Measurements from ENCODE around the gene FUT7.
A peak's percentile ranks its signal among the peaks of the same experiment; 100 is the strongest.

The FUT7 gene

GRCh38 chr9:137077010-137077747 is 45.3 kb upstream of the FUT7 start, which contains the start of gene UAP1L1:
Gene UAP1L1, plus strand, starts transcription at chr9:137077517. Its CDS starts 16 bp downstream, at chr9:137077533.
- peak within 1 kb of the TSS; percentile 72 for H3K4me3 ChIP-seq
- no peak for DNase-seq (ENCODE audit: low spot score)
- H3K27ac ChIP-seq, result peak within 1 kb of the TSS in 1 of 2 donors; percentile 68
- TF ChIP-seq CTCF (IDR thresholded peaks at IDR 0.05), result no peak

DNA sequence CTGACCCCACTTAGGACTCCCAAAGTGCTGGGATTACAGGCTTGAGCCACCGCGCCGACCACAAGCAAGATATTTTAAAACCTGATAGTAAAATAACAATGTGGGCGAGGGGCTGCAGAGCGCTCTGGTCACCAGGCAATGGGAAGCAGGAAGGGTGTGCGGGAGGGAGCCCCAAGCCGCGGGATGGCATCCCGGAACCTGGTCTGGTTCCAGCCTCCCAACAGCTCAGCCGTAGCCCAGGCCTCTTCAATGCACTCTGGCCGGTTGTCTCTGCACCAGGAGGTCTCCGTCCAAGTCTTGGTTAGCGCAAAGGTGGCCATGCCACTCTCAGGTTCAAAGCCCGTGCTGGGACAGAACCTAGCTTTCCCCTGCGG is 44.7 kb upstream of the FUT7 start:
- H3K27ac ChIP-seq, result peak overlapping the region in 1 of 2 donors; percentile 68
- no peak for TF ChIP-seq CTCF (IDR thresholded peaks at IDR 0.05)
- DNase-seq (ENCODE audit: low spot score), result no peak
- H3K4me3 ChIP-seq, result peak overlapping the region; percentile 72

DNA sequence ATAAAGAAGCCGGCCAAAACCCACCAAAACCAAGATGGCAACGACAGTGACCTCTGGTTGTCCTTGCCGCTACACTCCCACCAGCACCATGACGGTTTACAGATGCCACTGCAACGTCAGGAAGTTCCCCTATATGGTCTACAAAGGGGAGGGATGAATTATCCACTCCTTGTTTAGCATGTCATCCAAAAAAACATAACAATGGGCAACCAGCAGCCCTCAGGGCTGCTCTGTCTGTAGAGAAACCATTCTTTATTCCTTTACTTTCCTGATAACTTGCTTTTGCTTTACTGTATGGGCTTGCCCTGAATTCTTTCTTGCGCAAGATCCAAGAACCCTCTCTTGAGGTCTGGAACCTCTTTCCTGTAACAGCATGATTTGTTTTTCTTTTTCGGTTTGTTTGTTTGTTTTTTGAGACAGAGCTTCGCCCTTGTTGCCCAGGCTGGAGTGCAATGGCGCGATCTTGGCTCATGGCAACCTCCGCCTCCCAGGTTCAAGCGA is 43.4 kb upstream of the FUT7 start:
- no peak for DNase-seq (ENCODE audit: low spot score)
- no peak overlapping the region for H3K4me3 ChIP-seq
- TF ChIP-seq CTCF (IDR thresholded peaks at IDR 0.05), result no peak
- no peak overlapping the region for H3K27ac ChIP-seq

- Histone ChIP-seq H3K4me3 (no peak overlapping the region), H3K27ac (no peak overlapping the region)
- TF ChIP-seq CTCF (IDR thresholded peaks at IDR 0.05), result no peak
- DNase-seq (ENCODE audit: low spot score), result no peak
These were observed 42.9 kb upstream of the FUT7 start for GRCh38 chr9:137074657-137075274.

DNA sequence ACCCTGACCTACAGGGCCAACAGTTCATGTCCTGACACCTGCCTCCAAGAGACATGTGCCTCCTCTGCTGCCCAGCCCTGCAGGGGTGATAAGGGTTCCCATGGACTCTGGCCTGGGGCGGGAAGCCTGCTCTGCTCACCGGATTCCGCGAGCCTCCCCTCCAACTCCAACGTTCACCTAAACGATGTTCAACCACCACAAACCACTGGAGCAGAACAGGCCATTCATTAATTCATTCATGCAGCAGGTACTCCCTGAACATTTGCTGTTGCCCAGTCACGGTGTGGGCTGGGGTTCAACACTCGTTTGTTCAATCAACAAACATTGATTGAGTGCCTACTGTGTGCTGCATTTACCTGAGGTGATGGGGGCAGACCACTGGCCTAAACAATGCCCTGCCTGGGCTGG is 42.1 kb upstream of the FUT7 start:
- TF ChIP-seq CTCF (IDR thresholded peaks at IDR 0.05), result no peak
- Histone ChIP-seq H3K4me3 (no peak overlapping the region), H3K27ac (no peak overlapping the region)
- no peak for DNase-seq (ENCODE audit: low spot score)

GRCh38 chr9:137071282-137071681 is 39.4 kb upstream of the FUT7 start:
- TF ChIP-seq CTCF (IDR thresholded peaks at IDR 0.05), result no peak
- DNase-seq (ENCODE audit: low spot score), result no peak
- Histone ChIP-seq H3K4me3 (peak overlapping the region; percentile 70), H3K27ac (peak overlapping the region in 1 of 2 donors; percentile 75)

- TF ChIP-seq CTCF (IDR thresholded peaks at IDR 0.05), result no peak
- DNase-seq (ENCODE audit: low spot score), result no peak
- H3K27ac ChIP-seq, result peak overlapping the region in 1 of 2 donors; percentile 75
- peak overlapping the region; percentile 70 for H3K4me3 ChIP-seq
These were observed 39.0 kb upstream of the FUT7 start for GRCh38 chr9:137070906-137071275.
